GM19463 (cell line): ENCODE measurements around the gene NDUFS7.
"Not testable (repeated sequence)": the region's sequence is repeated elsewhere in the genome, so short reads cannot be mapped to it uniquely, and the experiment has no call there.

Experiments used
- ATAC-seq: cut with Tn5 transposase; IDR thresholded peaks from one replicate; pipeline ENCODE4 v1.9.1; 2021; ENCODE audit warnings: mild to moderate bottlenecking, moderate library complexity; ENCODE audit not compliant: unreplicated experiment

NDUFS7 gene

GRCh38 chr19:1416014-1416841, 32.5 kb downstream of the NDUFS7 start:
- no peak for ATAC-seq

- no peak for ATAC-seq
Observed at GRCh38 chr19:1417145-1417544, 33.4 kb downstream of the NDUFS7 start.

- ATAC-seq: no peak
Observed at GRCh38 chr19:1417681-1418495, 34.2 kb downstream of the NDUFS7 start.

GRCh38 chr19:1418496-1418775, 34.7 kb downstream of the NDUFS7 start:
- ATAC-seq: no peak

GRCh38 chr19:1418951-1419738, 35.4 kb downstream of the NDUFS7 start:
- no peak for ATAC-seq

- ATAC-seq: not testable (repeated sequence)
Observed at GRCh38 chr19:1420085-1420484, 36.4 kb downstream of the NDUFS7 start.

GRCh38 chr19:1420590-1420989, 36.9 kb downstream of the NDUFS7 start:
- no peak for ATAC-seq

- no peak for ATAC-seq
Observed at GRCh38 chr19:1421218-1421957, 37.7 kb downstream of the NDUFS7 start.

GRCh38 chr19:1421958-1422305, 38.2 kb downstream of the NDUFS7 start:
- no peak for ATAC-seq

GRCh38 chr19:1422360-1422759, 38.7 kb downstream of the NDUFS7 start:
- no peak for ATAC-seq

- ATAC-seq: no peak
Observed at GRCh38 chr19:1422943-1423342, 39.2 kb downstream of the NDUFS7 start.

GRCh38 chr19:1423436-1424191, 39.9 kb downstream of the NDUFS7 start:
- no peak for ATAC-seq

- ATAC-seq: no peak
Observed at GRCh38 chr19:1424192-1424955, 40.7 kb downstream of the NDUFS7 start.

GRCh38 chr19:1425102-1425837, 41.6 kb downstream of the NDUFS7 start:
- no peak for ATAC-seq

GRCh38 chr19:1425902-1426301, 42.2 kb downstream of the NDUFS7 start:
- ATAC-seq: no peak

- no peak for ATAC-seq
Observed at GRCh38 chr19:1426736-1427135, 43.0 kb downstream of the NDUFS7 start.

- ATAC-seq: no peak
Observed at GRCh38 chr19:1427221-1427920, 43.7 kb downstream of the NDUFS7 start.

GRCh38 chr19:1428738-1429391, 45.2 kb downstream of the NDUFS7 start:
- ATAC-seq: no peak
